Fibroblast of lung (primary cell): ENCODE measurements around the gene OGN. TPM values are rescaled to one million over a fixed set of nuclear protein-coding genes. Genes with fewer than 3 reads are reported as not detected.

Experiments used
- DNase-seq, 2 donors: peaks; one replicate each; pipeline versions ENCODE4 v3.0.0 to v3.0.0-alpha.2; 2010; ENCODE audit warnings: low read depth in 2 of 2
- H2AFZ ChIP-seq: 2 replicates; pipeline ENCODE4 v1.5.1; 2012; ENCODE audit warnings: low read length, control low read depth, inconsistent platforms
- H3K27ac ChIP-seq: 2 replicates; pipeline ENCODE4 v1.5.1; 2011; ENCODE audit warnings: low read length, control low read depth; ENCODE audit not compliant: insufficient read depth
- H3K27me3 ChIP-seq: 2 replicates; pipeline ENCODE4 v1.5.1; 2011; ENCODE audit warnings: mild to moderate bottlenecking, low read length; ENCODE audit not compliant: control insufficient read depth, insufficient read depth
- H3K36me3 ChIP-seq: 2 replicates; pipeline ENCODE4 v1.5.1; 2011; ENCODE audit warnings: low read length; ENCODE audit not compliant: control insufficient read depth, insufficient read depth
- H3K4me1 ChIP-seq: 2 replicates; pipeline ENCODE4 v1.5.1; 2011; ENCODE audit warnings: low read length; ENCODE audit not compliant: control insufficient read depth, insufficient read depth; ENCODE audit errors: extremely low read depth
- H3K4me2 ChIP-seq: 2 replicates; pipeline ENCODE4 v1.5.1; 2011; ENCODE audit warnings: low read length, control low read depth; ENCODE audit not compliant: insufficient read depth; ENCODE audit errors: extremely low read depth
- H3K4me3 ChIP-seq, 4 experiments: fragments of 200-600 bp in 1 of 4; sonication (generic) in 1 of 4; replicated peaks in 1 of 4; 2 replicates each; pipeline ENCODE4 v1.5.1; 2011 to 2016; ENCODE audit warnings: low read length in 4 of 4, low read depth in 3 of 4, mild to moderate bottlenecking in 3 of 4, control low read depth in 2 of 4, inconsistent platforms in 1 of 4, mixed read lengths in 1 of 4; ENCODE audit not compliant: insufficient read depth in 1 of 4; ENCODE audit errors: control extremely low read depth in 1 of 4
- H3K79me2 ChIP-seq: 2 replicates; pipeline ENCODE4 v1.5.1; 2012; ENCODE audit warnings: mild to moderate bottlenecking, low read length, inconsistent platforms; ENCODE audit not compliant: control insufficient read depth, insufficient read depth
- H3K9ac ChIP-seq: 2 replicates; pipeline ENCODE4 v1.5.1; 2011; ENCODE audit warnings: mild to moderate bottlenecking, low read length, control low read depth; ENCODE audit not compliant: insufficient read depth
- H3K9me3 ChIP-seq: 2 replicates; pipeline ENCODE4 v1.5.1; 2012; ENCODE audit warnings: low read depth, low read length; ENCODE audit not compliant: control insufficient read depth, insufficient read depth
- H4K20me1 ChIP-seq: 2 replicates; pipeline ENCODE4 v1.5.1; 2011; ENCODE audit warnings: low read length; ENCODE audit not compliant: control insufficient read depth, insufficient read depth; ENCODE audit errors: extremely low read depth
- CTCF ChIP-seq, 2 donors: IDR thresholded peaks in 1 of 2; conservative IDR thresholded peaks in 1 of 2; 1 replicate in 1 of 2; 2 replicates in 1 of 2; pipeline ENCODE4 v1.5.1; 2011 to 2012; ENCODE audit warnings: low read length in 2 of 2, control low read depth in 1 of 2, inconsistent platforms in 1 of 2, low read depth in 1 of 2, mild to moderate bottlenecking in 1 of 2
- EZH2 ChIP-seq: IDR thresholded peaks from 2 replicates; pipeline ENCODE4 v1.5.1; 2012; ENCODE audit warnings: low read length, control low read depth, mild to moderate bottlenecking; ENCODE audit errors: missing control alignments
- polyA plus RNA-seq, 2 donors: library from polyadenylated mRNA; depleted of rRNA in 1 of 2; stranded (reverse) in 1 of 2; unstranded in 1 of 2; fragments of >200 nt; gene quantifications; 2 replicates each; pipeline ENCODE4 v1.2.1, GENCODE V29; 2011 to 2012; ENCODE audit warnings: missing spikeins in 1 of 2
- total RNA-seq: library from RNA; depleted of rRNA; stranded (reverse); fragments of >200 nt; gene quantifications from 2 replicates; pipeline ENCODE4 v1.2.1, GENCODE V29; 2014

The OGN gene
- total and polyA plus RNA-seq, 2 donors (not counting 1 experiment from before 2014, with no cell fraction given), result 1.2 to 1.3 TPM

- Histone ChIP-seq H3K4me1 (peaks cover 6% of the 10 kb centered on the region), H3K36me3 (no peaks in the 10 kb centered on the region), H2AFZ (no peak overlapping the region), H4K20me1 (no peaks in the 10 kb centered on the region), H3K79me2 (no peaks in the 10 kb centered on the region), H3K4me2 (no peak overlapping the region), H3K4me3 (no peak overlapping the region), H3K9ac (no peak overlapping the region), H3K9me3 (no peaks in the 10 kb centered on the region), H3K27me3 (no peaks in the 10 kb centered on the region), H3K27ac (no peak overlapping the region)
- TF ChIP-seq EZH2 (no peak), CTCF (conservative IDR thresholded peaks at IDR 0.05 in 1 of 2, IDR thresholded peaks at IDR 0.05 in 1 of 2; ENCODE audit: low read depth in 1 of 2, low read length in 2 of 2) (no peak)
- no peak for DNase-seq
Measured at GRCh38 chr9:92407818-92408217, 3.4 kb upstream of the OGN start.

GRCh38 chr9:92406477-92406876 is 2.1 kb upstream of the OGN start:
- peak; percentile 37 to 50 for DNase-seq
- no peaks in the 10 kb centered on the region for H3K27me3 ChIP-seq
- H3K4me1 ChIP-seq, result peaks cover 6% of the 10 kb centered on the region
- no peak overlapping the region for H3K4me2 ChIP-seq
- no peaks in the 10 kb centered on the region for H3K9me3 ChIP-seq
- no peak overlapping the region for H3K4me3 ChIP-seq
- H3K79me2 ChIP-seq, result no peaks in the 10 kb centered on the region
- no peaks in the 10 kb centered on the region for H3K36me3 ChIP-seq
- no peaks in the 10 kb centered on the region for H4K20me1 ChIP-seq
- no peak overlapping the region for H3K9ac ChIP-seq
- H3K27ac ChIP-seq, result no peak overlapping the region
- TF ChIP-seq CTCF (conservative IDR thresholded peaks at IDR 0.05 in 1 of 2, IDR thresholded peaks at IDR 0.05 in 1 of 2; ENCODE audit: low read depth in 1 of 2, low read length in 2 of 2), result no peak
- peak overlapping the region; percentile 70 for H2AFZ ChIP-seq

GRCh38 chr9:92405818-92406217 is 1.4 kb upstream of the OGN start:
- Histone ChIP-seq H3K36me3 (no peaks in the 10 kb centered on the region), H3K4me1 (peaks cover 6% of the 10 kb centered on the region), H3K4me3 (no peak overlapping the region), H3K4me2 (no peak overlapping the region), H2AFZ (no peak overlapping the region), H3K27ac (no peak overlapping the region), H4K20me1 (no peaks in the 10 kb centered on the region), H3K27me3 (no peaks in the 10 kb centered on the region), H3K9me3 (no peaks in the 10 kb centered on the region), H3K79me2 (no peaks in the 10 kb centered on the region), H3K9ac (no peak overlapping the region)
- DNase-seq, result no peak
- TF ChIP-seq EZH2 (no peak), CTCF (conservative IDR thresholded peaks at IDR 0.05 in 1 of 2, IDR thresholded peaks at IDR 0.05 in 1 of 2; ENCODE audit: low read depth in 1 of 2, low read length in 2 of 2) (no peak)
